Activated gamma-delta T cell treated with Interleukin-2 at 50 U/mL for 16 hours (primary cell): Measurements from ENCODE around the gene MDH2.
"Not testable (repeated sequence)": the region's sequence is repeated elsewhere in the genome, so short reads cannot be mapped to it uniquely, and the experiment has no call there.

Experiments
- DNase-seq: peaks from one replicate; pipeline ENCODE4 v3.0.0-alpha.2; 2020

The MDH2 gene

GRCh38 chr7:76073335-76073990 is 25.6 kb downstream of the MDH2 start:
- no peak for DNase-seq

- DNase-seq = no peak
Measured at GRCh38 chr7:76074306-76074971, 26.5 kb downstream of the MDH2 start.

DNA sequence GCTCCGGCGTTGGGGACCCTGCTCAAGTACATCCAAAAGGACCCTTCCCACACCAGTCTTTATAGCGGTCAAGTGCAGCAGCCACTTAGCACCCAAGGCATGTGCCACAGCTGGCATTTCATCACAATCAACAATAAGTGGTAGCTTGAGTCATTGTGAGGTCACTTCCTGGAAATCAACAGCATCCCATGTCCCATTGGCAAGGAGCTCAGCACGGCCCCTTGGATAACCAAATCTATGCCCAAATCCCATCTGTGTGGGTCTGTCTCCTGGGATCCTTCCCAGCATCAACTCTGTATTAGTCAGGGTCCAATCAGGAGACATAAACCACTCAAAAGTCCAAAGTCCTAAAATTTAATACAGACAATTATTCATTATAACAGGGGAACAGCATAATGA is 27.1 kb downstream of the MDH2 start:
- DNase-seq = no peak

- DNase-seq = no peak
Measured at GRCh38 chr7:76076995-76077394, 29.1 kb downstream of the MDH2 start.

DNA sequence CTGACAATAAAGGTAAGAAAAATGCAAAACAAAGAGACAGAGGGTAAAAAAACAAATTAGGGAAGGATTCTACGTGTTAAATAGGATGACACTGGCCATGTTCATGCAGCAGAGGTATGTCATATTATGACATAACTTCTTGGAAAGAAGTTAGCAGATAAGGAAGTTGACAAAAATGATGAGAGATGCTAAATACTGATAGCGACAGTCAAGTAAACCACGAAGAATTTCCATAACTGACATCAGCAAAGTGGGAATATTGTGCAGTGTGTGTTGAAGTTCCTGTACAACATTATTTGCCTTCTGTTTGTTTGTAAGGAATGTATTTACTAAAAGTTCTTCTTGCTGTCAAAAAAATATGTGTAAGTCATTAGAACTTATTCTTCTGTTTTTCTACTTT is 29.5 kb downstream of the MDH2 start:
- no peak for DNase-seq

- DNase-seq = no peak
Measured at GRCh38 chr7:76080204-76080603, 32.3 kb downstream of the MDH2 start.

- DNase-seq = not testable (repeated sequence)
Measured at GRCh38 chr7:76084115-76084514, 36.2 kb downstream of the MDH2 start.

DNA sequence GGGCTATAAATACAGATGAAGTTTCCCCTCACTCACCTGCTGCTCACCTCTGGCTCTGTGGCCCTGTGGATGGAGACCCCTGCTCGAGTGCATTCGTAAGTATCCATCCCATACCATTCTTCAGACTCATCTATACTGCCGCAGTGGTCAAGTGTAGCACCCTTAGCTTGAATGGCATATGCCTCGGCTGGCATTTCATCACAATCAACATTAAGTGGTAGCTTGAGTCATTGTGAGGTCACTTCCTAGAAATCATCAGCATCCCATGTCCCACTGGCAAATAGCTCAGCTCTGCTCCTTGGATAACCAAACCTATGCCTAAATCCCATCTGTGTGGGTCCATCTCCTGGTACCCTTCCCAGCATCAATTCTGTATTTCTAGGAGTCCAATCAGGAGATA is 38.2 kb downstream of the MDH2 start:
- no peak for DNase-seq

DNA sequence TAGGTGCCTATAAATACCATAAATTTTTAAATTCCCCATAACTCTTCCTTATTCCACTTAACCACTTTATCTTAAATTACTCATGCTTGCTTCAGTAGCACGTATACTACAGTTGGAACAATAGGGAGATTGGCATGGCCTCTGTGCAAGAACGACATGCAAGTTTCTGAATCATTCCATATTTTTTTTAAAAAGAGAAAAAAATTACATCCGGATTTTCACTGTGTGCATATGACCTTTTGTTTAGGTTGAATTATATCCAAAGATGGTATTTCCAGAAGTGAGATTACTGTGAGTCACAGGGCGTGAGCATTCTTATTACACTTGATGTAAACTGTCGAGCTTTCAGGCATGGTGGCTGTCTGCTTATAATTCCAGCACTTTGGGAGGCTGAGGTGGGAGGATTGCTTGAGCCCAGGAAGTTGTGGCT is 39.5 kb downstream of the MDH2 start:
- not testable (repeated sequence) for DNase-seq

GRCh38 chr7:76089865-76090475 is 42.1 kb downstream of the MDH2 start:
- DNase-seq = no peak

DNA sequence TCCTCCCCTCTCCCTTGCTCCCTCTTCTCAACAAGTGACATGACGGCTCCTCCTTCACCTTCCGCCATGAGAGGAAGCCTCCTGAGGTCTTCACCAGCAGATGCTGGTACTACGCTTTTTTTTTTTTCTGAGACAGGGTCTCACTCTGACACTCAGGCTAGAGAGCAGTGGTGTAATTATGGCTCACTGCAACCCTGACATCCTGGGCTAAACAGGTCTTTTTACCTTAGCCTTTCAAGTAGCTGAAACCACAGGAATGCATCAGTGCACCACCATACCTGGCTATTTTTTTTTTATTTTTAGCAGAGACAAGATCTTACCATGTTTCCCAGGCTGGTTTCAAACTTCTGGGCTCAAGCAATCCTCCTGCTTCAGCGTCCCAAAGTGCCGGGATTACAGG is 43.6 kb downstream of the MDH2 start:
- DNase-seq = no peak

DNA sequence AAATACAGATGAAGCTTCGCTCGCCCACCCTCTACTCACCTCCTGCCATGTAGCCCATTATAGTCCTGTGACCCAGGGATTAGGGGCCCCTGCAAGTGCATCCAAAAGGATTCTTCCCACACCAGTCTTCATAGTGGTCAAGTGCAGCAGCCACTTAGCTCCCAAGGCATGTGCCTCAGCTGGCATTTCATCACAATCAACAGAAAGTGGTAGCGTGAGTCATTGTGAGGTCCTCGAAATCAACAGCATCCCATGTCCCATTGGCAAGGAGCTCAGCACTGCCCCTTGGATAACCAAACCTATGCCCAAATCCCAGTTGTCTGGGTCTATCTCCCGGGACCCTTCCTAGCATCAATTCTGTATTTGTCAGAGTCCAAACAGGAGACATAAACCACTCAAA is 45.6 kb downstream of the MDH2 start:
- not testable (repeated sequence) for DNase-seq

- DNase-seq = not testable (repeated sequence)
Measured at GRCh38 chr7:76094326-76094725, 46.4 kb downstream of the MDH2 start.

DNA sequence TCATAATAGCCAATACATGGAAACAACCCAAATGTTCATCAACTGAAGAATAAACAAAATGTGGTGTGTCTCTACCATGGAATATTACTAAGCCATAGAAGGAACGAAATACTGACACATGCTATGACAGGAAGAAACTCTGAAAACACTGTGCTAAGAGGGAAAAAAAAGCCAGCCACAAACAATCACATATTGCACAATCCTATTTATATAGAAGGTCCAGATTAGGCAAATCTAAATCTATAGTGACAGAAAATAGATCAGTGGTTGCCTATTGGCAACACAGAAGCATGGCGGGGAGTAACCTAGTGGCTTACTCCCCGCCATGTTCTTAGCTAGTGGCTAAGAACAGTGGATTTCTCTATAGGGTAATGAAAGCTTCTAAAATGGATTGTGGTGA is 48.0 kb downstream of the MDH2 start:
- no peak for DNase-seq

- not testable (repeated sequence) for DNase-seq
Measured at GRCh38 chr7:76101693-76102437, 54.0 kb downstream of the MDH2 start.

- DNase-seq = not testable (repeated sequence)
Measured at GRCh38 chr7:76103788-76104187, 55.9 kb downstream of the MDH2 start.

GRCh38 chr7:76106130-76106529 is 58.2 kb downstream of the MDH2 start:
- not testable (repeated sequence) for DNase-seq

DNA sequence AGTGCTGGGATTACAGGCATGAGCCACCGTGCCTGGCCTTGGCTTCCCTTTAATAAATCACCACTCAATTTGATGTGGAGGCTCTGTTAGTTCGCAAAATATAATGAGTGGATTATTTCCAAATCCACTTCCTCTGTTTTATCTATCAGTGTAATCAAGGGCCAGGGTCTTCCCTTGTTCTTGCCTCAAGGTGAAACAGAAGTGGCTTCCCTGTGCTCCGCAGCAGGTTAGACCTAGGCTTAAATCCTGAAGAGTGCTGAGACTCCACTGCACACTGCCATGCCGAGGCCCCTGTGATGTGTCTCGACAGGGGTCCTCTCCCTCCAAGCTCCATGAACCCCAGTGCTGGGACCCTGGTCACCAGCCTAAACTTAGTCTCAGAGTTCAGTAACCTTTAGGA is 59.0 kb downstream of the MDH2 start:
- no peak for DNase-seq

DNA sequence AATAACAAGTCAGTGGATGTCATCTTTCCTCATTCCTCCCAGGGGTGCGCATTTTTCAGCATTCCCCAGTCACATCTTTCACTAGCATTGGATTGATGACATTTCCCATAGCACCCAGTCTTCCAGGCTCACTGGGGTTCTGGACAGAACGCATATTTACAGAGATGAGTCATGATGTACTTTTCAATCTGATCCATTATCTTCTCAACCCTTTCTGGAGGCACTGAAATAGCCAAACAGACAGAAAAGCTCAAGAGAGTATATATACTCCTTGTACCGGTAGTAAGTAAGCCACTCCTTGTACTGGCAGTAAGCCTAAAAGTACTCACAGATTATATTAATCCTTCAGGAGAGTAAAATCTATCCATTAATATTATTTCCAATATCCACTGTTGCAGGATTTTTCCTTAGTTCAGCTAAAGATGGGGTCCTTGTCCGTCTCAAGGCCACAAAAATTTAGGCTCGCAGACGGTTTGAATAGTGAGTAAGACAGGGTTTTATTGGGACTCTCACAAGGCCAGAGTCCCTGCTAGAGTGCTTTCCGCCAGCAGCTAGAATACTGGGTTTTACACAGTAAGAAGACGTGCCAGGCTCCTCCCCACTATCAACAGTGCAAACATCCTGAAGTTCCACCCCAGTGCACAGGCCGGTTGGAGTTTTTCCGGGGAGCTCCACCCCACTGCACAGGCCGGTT is 60.8 kb downstream of the MDH2 start:
- no peak for DNase-seq

DNA sequence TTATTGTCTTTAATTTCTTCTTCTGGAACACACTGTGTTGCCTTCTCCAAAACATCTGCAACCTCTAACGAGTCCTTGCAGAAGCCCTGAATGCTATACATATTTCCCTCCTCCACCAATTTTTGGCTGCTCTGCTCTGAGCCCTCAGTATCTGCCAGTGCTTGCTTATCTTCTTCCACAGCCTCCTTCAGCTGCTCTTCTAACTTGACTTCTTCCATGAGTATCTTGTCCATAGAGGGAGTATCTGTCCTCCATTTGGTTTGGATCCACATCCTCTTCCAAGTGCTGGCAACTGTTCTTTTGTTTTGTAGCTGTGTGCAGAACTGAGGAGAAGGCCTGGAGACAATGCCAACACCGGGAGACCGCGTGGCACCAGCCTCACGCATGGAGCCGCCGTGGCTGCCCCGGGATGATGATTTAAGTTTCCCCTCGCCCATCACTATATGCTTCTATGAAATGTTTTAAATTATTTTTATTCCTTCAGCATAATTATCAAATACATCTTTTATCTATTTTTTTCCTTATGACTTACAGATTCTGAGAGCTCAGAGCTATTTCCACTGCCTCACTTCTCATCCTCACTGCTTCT is 65.2 kb downstream of the MDH2 start:
- DNase-seq = not testable (repeated sequence)

- DNase-seq = not testable (repeated sequence)
Measured at GRCh38 chr7:76114742-76115141, 66.8 kb downstream of the MDH2 start.
